Esophagus muscularis mucosa (tissue), 4 donors: ENCODE data around the gene ATG13.

Experiments
- CTCF ChIP-seq, 3 experiments: fragments of 200-600 bp in 2 of 3; fragments of 450-650 bp in 1 of 3; sonication (generic) in 2 of 3; IDR thresholded peaks; one replicate each; pipeline ENCODE4 v1.5.1; 2017 to 2019; ENCODE audit warnings: antibody characterized with exemption in 3 of 3, mild to moderate bottlenecking in 2 of 3, moderate library complexity in 1 of 3
- EP300 ChIP-seq: sonication (generic); formaldehyde crosslinking; IDR thresholded peaks from one replicate; pipeline ENCODE4 v1.6.1; 2017; ENCODE audit warnings: antibody characterized with exemption
- POLR2A ChIP-seq: fragments of 450-650 bp; IDR thresholded peaks from one replicate; pipeline ENCODE4 v1.6.1; 2017; ENCODE audit warnings: antibody characterized with exemption, moderate library complexity, mild to moderate bottlenecking, low read depth
- POLR2AphosphoS5 ChIP-seq, 2 donors: sonication (generic); formaldehyde crosslinking; IDR thresholded peaks; one replicate each; pipeline ENCODE4 v1.6.1; 2017; ENCODE audit warnings: antibody characterized with exemption in 2 of 2

GRCh38 chr11:46639197-46639839 lies 22.0 kb downstream of the ATG13 start:
- TF ChIP-seq POLR2A (no peak), CTCF (IDR thresholded peaks at IDR 0.05) (no peak), POLR2AphosphoS5 (IDR thresholded peaks at IDR 0.05) (no peak), EP300 (no peak)
